Hematopoietic multipotent progenitor cell treated with erythropoietin and hydrocortisone succinate and interleukin-3 and kit ligand, for 4 days (in vitro differentiated cells): ENCODE measurements around the gene YIPF5.
A peak's percentile ranks its signal among the peaks of the same experiment; 100 is the strongest.

Source experiments
- DNase-seq: peaks from one replicate; pipeline ENCODE4 v3.0.0-alpha.2; 2015

YIPF5 gene

GRCh38 chr5:144173766-144174165 lies 3.3 kb upstream of the YIPF5 start:
- no peak for DNase-seq

- DNase-seq = no peak
These were observed 569 bp downstream of the YIPF5 start for GRCh38 chr5:144169904-144170275.

DNA sequence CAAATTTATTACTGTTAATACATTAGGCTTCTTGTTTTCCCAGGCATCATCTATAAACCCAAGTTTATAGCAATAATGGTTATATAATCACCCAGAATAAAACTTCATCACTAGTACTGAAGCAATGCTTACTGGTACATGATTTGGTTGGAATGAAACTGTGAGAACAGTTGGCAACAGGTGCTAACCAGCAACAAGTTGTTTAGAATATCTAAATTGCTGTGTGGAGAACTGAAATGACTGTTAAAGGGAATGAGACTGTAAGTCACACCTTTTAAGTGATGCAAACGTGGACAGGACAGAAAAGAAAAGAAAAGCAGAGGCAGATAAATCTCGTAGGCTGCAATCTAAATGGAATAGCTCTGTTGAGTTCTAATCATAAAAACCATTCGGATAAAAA lies 2.5 kb downstream of the YIPF5 start:
- no peak for DNase-seq

DNA sequence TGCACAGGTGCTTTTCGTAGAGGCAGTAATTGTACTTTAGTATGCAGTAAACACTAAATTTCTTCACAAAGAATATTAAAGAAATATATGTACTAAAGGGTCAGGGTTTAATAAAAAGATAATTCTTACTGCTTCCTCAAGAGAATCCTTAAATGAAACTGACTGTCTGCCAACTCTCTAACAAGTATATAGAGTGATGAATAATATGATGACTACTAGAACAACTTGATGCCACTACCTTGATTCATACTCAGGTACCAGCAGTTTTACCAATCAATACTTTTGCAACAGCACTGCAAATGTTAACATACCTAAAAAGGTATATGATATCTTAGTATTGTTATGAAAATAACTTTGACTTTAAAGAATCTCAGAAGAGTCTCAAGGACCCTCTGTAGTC lies 3.8 kb downstream of the YIPF5 start:
- DNase-seq = no peak

DNA sequence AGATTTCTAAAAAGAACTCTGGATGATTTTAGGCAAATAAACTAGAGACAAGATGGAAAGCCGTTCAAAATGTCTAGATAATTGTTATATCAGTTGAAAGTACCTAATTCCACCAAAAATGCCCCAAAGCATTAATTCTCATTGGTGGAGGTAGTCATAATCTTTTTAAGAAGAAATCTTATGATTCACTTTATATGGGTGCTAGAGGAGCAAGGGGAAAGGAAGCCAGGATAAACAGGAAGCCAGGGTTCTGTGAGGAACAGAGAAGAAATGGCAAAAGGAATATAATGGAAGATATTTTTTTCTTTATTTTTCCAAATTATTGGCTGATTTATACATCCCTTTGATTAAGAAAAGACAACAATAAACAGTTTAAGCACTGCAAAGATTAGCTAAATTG lies 7.8 kb downstream of the YIPF5 start:
- no peak for DNase-seq

GRCh38 chr5:144156767-144157171 lies 13.7 kb downstream of the YIPF5 start:
- DNase-seq = no peak

GRCh38 chr5:144151026-144151425 lies 19.4 kb downstream of the YIPF5 start:
- DNase-seq = no peak

- DNase-seq = no peak
These were observed 25.3 kb downstream of the YIPF5 start for GRCh38 chr5:144144956-144145751.

DNA sequence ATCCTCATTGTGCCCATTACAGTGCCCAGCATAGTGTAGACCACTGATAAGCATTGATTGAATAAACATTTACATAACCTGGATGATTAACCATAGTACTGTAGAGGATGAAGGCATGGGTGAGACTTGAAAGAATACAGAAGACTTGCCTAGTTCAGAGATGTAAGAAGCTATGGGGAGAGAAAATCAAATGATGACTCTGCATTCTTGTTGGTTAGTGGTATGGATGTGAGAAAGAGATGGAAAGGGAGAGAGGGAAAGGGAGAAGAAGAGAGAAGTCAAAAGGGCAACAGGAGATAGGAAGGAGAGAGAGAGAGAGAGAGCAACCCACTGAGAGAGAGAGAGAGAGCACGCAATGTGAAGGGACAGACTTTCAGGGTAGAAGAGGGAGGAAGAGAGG lies 26.8 kb downstream of the YIPF5 start:
- no peak for DNase-seq

DNA sequence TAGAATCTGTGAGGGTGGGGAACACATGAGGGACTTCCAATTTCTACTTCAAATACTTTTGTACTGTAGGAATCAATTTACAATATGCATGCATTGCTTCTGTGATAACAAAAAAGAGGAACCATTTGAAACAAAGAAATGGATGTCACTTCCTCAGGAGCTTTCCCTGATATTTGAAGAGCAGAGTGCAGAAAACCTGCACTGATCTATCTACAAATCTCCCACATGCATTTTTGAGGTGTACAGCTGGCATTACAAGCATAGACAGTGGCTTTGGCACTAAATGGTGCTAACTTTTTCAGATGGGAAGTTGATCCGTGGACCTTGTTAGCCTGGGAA lies 27.7 kb downstream of the YIPF5 start:
- DNase-seq = peak; percentile 20

DNA sequence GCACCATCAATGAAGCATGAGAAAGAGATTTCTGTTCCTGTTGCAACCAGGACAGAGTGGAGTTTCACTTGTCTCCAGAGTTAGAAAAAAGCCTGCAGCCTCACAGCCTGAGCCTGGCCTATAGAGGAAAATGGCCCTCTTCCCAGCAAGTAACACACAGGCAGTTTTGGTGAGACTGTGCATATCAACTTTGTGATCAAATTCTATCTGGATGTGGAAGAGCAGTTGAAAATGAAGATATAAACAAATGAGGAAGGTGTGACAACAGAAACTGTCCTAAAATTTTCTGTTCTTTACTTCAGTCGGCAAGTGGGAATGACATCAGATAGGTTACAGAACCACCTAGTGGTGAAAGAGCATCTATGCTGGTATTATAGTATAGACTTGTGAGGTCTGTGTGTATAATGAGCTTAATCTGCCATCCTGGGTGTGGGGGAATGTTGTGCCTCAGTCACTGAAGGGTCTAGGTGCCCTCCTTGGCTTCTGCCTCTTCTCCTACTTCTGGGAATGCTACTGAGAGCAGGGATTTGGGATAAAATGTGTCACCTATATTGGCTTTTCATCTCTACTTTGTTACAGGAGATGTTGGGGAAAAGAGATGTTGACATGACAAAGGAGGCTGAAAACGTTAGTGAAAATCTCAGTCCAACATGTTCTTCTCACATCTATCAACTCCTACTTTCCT lies 28.2 kb downstream of the YIPF5 start:
- peak; percentile 68 for DNase-seq

DNA sequence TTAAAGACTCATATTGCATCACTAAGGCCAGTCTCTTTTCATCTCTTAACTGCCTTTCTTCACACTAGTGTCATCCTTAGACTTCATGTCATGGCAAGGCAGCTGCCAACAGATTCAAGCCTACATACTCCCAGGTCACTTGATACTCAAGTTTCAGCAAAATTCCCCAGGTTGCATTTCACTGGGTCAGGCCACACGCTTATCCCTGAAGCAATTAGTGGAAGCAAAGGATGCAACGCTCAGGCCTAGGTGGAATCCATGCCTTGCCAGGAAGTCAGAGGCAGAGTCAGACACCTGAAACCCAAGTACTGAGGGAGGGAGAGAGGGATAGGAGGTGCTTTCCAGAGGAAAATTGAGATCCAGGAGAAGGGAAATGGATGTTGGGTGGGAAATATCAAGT lies 28.9 kb downstream of the YIPF5 start:
- no peak for DNase-seq

- no peak for DNase-seq
These were observed 30.9 kb downstream of the YIPF5 start for GRCh38 chr5:144139586-144139985.

GRCh38 chr5:144135113-144135762 lies 35.2 kb downstream of the YIPF5 start:
- no peak for DNase-seq

GRCh38 chr5:144134194-144134826 lies 36.1 kb downstream of the YIPF5 start:
- no peak for DNase-seq

GRCh38 chr5:144133050-144133633 lies 37.3 kb downstream of the YIPF5 start:
- no peak for DNase-seq

GRCh38 chr5:144131261-144131660 lies 39.2 kb downstream of the YIPF5 start:
- peak; percentile 37 for DNase-seq

DNA sequence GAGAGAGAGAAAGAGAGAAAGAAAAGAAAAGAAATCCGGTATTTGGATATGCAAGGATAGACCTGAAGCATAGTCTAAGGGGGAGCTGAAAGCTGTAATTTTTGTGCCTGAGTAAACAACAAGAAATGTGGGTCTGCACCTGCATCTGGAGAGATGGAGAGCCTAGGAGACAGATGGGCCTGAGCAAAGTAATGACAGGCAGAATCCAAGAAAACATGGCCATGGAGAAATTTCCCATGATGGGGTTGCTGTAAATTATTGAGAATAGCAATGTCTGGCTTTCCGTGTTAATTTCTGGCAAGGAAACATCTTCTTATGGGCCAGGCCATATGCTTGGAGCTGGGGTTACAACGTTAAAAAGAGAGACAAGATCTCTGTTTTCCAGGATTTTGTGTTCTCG lies 40.2 kb downstream of the YIPF5 start:
- DNase-seq = no peak

DNA sequence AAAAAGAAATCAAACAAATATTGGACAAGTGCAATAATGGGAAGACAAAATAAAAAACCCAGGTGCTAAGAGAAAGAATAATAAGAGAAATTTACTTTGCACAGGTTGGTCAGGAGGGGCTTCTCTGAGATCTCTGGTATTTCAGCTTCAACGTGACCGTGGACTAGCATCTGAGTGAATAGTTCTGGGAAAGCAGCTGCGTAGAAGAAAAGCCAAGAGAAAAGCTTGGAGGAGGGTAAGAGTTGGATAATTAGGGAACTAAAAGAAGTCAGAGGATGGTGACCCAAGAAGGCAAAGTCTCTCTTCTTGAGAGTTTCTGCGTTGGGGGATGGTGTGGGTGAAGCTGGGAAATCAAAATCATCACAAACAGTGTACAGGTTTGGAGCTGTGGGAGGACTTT lies 41.6 kb downstream of the YIPF5 start:
- no peak for DNase-seq

DNA sequence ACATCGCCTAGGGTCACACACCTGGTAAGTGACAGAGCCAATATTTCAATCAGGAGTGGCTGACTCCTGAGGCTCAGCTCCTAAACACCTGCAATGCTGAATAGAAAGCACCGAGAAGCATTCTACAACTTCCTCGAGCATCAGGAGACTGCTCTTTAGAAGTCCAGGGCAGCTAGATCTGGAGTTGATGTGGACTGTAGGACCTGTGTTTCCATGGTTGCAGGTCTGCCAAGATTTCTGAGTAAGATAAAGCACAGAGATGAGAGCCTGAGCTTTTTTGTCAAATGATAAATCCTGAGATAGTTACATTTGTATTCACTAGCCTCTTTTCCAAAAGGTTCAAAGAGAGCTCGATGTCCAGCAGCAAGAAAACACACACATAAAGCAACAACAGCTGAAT lies 43.8 kb downstream of the YIPF5 start:
- no peak for DNase-seq

DNA sequence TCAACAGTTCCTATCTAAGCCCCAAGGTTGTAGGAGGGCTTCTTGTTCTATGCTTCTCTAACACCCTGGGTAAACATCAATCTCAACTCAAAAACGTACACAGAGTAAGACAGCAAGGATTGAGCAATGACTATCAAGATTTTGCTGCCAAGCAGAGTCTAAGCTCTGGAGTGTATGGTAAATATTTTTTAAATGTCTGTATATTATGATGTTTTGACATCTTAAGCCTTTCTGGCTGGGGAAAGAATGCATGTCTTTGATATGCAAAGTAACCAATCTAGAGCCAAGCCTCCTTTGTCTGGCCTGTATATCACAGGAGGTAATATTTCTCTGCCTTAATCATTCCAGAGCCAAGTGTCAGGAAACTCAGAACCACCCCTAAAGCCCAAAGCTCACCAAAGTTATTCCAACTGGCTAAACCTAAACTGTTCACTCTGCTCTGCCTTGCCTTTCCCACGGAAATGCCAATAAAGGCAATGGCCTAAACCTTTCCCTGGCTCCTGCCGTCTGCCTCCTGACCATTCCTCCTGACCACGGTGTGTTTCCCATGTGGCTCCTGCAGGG lies 45.2 kb downstream of the YIPF5 start:
- DNase-seq = no peak

DNA sequence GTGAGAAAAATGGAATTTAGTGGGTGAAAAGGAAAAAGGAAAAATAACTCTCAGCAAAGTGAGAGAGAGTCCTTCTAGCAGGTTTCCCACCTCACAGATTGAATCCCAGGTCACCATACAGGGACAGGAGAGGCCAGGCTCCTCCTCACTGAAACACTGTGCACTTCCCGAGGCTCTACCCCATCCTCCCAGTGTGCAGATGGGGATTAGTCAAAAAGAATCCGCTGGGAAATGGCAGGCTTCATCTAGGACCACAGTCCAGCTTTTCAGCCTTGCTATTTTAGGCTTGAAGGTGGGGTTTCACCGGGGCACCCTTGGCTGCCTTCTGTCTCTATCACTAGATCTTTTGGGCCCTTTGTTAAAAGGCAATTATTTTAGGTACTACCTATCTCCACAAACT lies 47.8 kb downstream of the YIPF5 start:
- no peak for DNase-seq

GRCh38 chr5:144122081-144122480 lies 48.4 kb downstream of the YIPF5 start:
- DNase-seq = no peak
